ENCODE data around the gene LGR6.

GRCh38 chr1:202249846-202250245 lies 56.2 kb downstream of the LGR6 start:
- no peak for TF ChIP-seq CTCF (IDR thresholded peaks at IDR 0.05; ENCODE audit: low read depth, low read length)
- TF ChIP-seq EZH2phosphoT487 (IDR thresholded peaks at IDR 0.05; ENCODE audit: low read depth): no peak
